Measurements from ENCODE around the gene MLST8. TPM values are rescaled to one million over a fixed set of nuclear protein-coding genes. Genes with fewer than 3 reads are reported as not detected.

MLST8 gene
- total RNA-seq, 3 donors from 2014 or later, result 73.6 to 88.0 (median 84.8) TPM

DNA sequence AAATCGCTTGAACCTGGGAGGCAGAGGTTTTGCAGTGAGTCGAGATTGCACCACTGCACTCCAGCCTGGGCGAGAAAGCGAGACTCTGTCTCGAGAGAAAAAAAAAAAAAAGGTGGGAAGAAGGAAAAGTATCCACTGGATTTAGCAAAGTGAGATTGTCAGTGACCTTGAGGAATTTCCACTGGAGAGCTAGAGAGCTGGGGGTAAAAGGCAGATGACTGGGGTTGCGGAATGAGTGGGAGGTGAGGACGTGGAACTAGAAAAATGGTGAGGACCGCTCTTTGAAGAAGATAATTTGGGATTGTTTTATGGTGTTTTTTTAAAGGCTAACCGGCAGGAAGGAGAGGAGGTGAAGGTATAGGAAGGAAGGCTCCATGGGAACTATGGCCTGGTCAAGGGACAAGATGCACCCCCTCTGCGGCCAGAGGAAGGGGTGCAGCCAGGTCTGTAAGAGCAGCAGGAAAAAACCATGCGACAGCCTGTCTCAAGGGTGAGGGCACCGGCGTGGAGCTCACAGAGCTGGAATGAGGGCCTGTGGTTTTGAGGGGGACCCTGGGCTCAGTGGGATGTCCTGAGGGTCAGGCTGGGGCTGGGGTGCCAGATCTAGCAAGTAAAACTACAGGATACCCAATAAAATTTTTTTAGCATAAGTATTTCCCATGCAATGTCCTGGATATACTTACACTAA is 694 bp upstream of the MLST8 start:
- DNase-seq (no peak), ATAC-seq (no peak)
- Mint-ChIP-seq H3K27me3 (ENCODE audit: low read depth) (no peaks in the 10 kb centered on the region), H3K4me1 (ENCODE audit: low read depth) (peaks cover 23% of the 10 kb centered on the region), H3K4me3 (peak overlapping the region; percentile 68), H3K36me3 (ENCODE audit: insufficient read depth) (peaks cover 7% of the 10 kb centered on the region), H3K9me3 (no peaks in the 10 kb centered on the region)

DNA sequence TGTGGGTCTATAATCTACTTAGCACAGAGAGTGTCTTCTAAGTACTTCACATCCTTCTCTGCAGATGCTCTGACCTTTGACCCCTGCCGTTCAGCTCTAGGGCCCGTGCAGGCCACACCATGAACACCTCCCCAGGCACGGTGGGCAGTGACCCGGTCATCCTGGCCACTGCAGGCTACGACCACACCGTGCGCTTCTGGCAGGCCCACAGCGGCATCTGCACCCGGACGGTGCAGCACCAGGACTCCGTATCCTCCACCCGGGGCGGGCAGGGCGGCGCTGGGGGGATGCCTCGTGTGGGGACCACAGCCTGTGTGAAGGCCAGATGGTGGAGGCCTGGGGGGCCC is 686 bp downstream of the MLST8 start:
- Mint-ChIP-seq H3K27me3 (ENCODE audit: low read depth) (no peaks in the 10 kb centered on the region), H3K4me3 (peak overlapping the region; percentile 84), H3K36me3 (ENCODE audit: insufficient read depth) (peaks cover 7% of the 10 kb centered on the region), H3K9me3 (no peaks in the 10 kb centered on the region), H3K4me1 (ENCODE audit: low read depth) (peaks cover 23% of the 10 kb centered on the region)
- ATAC-seq (peak in 1 of 2 donors; percentile 12), DNase-seq (no peak)

DNA sequence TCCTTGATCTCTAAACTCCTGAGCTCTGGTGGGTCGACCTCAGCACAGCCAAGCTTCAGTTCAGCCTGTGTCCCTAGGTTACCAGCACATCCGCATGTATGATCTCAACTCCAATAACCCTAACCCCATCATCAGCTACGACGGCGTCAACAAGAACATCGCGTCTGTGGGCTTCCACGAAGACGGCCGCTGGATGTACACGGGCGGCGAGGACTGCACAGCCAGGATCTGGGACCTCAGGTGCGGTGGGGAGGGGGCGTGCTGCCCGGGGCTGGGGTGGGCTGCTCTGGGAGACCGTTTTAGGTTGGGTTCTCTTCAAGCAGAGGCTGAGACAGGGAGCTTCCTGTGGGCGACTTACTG is 1.1 kb downstream of the MLST8 start:
- Mint-ChIP-seq H3K9me3 (no peaks in the 10 kb centered on the region), H3K4me3 (peak overlapping the region; percentile 84), H3K36me3 (ENCODE audit: insufficient read depth) (peaks cover 7% of the 10 kb centered on the region), H3K4me1 (ENCODE audit: low read depth) (peaks cover 23% of the 10 kb centered on the region), H3K27me3 (ENCODE audit: low read depth) (no peaks in the 10 kb centered on the region)
- ATAC-seq (no peak), DNase-seq (no peak)

- peaks cover 10% of the 10 kb centered on the region for H3K36me3 Mint-ChIP-seq (ENCODE audit: insufficient read depth)
- H3K4me1 Mint-ChIP-seq (ENCODE audit: low read depth), result peaks cover 23% of the 10 kb centered on the region
- DNase-seq (no peak), ATAC-seq (no peak)
- no peaks in the 10 kb centered on the region for H3K27me3 Mint-ChIP-seq (ENCODE audit: low read depth)
- H3K4me3 Mint-ChIP-seq, result peak overlapping the region; percentile 84
- no peaks in the 10 kb centered on the region for H3K9me3 Mint-ChIP-seq
These were observed 1.7 kb downstream of the MLST8 start for GRCh38 chr16:2206780-2207433.

GRCh38 chr16:2207872-2208271 is 2.6 kb downstream of the MLST8 start:
- Mint-ChIP-seq H3K4me3 (peak overlapping the region; percentile 84), H3K27me3 (ENCODE audit: low read depth) (no peaks in the 10 kb centered on the region), H3K36me3 (ENCODE audit: insufficient read depth) (peaks cover 13% of the 10 kb centered on the region), H3K9me3 (no peaks in the 10 kb centered on the region), H3K4me1 (ENCODE audit: low read depth) (peaks cover 29% of the 10 kb centered on the region)
- no peak for ATAC-seq
- DNase-seq, result no peak

- ATAC-seq (no peak), DNase-seq (no peak)
- Mint-ChIP-seq H3K36me3 (ENCODE audit: insufficient read depth) (peaks cover 13% of the 10 kb centered on the region), H3K4me3 (no peak overlapping the region), H3K4me1 (ENCODE audit: low read depth) (peaks cover 33% of the 10 kb centered on the region), H3K9me3 (no peaks in the 10 kb centered on the region), H3K27me3 (ENCODE audit: low read depth) (no peaks in the 10 kb centered on the region)
These were observed 3.1 kb downstream of the MLST8 start for GRCh38 chr16:2208308-2208707.

- Mint-ChIP-seq H3K36me3 (ENCODE audit: insufficient read depth) (peaks cover 13% of the 10 kb centered on the region), H3K9me3 (no peaks in the 10 kb centered on the region), H3K4me3 (no peak overlapping the region), H3K4me1 (ENCODE audit: low read depth) (peaks cover 33% of the 10 kb centered on the region), H3K27me3 (ENCODE audit: low read depth) (no peaks in the 10 kb centered on the region)
- ATAC-seq (no peak), DNase-seq (no peak)
These were observed 3.5 kb downstream of the MLST8 start for GRCh38 chr16:2208772-2209171.

- Mint-ChIP-seq H3K4me1 (ENCODE audit: low read depth) (peaks cover 30% of the 10 kb centered on the region), H3K4me3 (no peak overlapping the region), H3K27me3 (ENCODE audit: low read depth) (no peaks in the 10 kb centered on the region), H3K36me3 (ENCODE audit: insufficient read depth) (peaks cover 13% of the 10 kb centered on the region), H3K9me3 (no peaks in the 10 kb centered on the region)
- ATAC-seq (no peak), DNase-seq (no peak)
These were observed 4.2 kb downstream of the MLST8 start for GRCh38 chr16:2209258-2210008.

- Mint-ChIP-seq H3K36me3 (ENCODE audit: insufficient read depth) (peaks cover 13% of the 10 kb centered on the region), H3K9me3 (no peaks in the 10 kb centered on the region), H3K4me1 (ENCODE audit: low read depth) (peaks cover 27% of the 10 kb centered on the region), H3K4me3 (no peak overlapping the region), H3K27me3 (ENCODE audit: low read depth) (no peaks in the 10 kb centered on the region)
- ATAC-seq (no peak), DNase-seq (no peak)
These were observed 4.7 kb downstream of the MLST8 start for GRCh38 chr16:2210009-2210332.

- no peak within 1 kb of the TSS for H3K4me3 Mint-ChIP-seq
- DNase-seq (no peak), ATAC-seq (no peak)
- no peaks in the 10 kb centered on the region for H3K27me3 Mint-ChIP-seq (ENCODE audit: low read depth)
- H3K4me1 Mint-ChIP-seq (ENCODE audit: low read depth), result peaks cover 27% of the 10 kb centered on the region
- peaks cover 13% of the 10 kb centered on the region for H3K36me3 Mint-ChIP-seq (ENCODE audit: insufficient read depth)
- no peaks in the 10 kb centered on the region for H3K9me3 Mint-ChIP-seq
These were observed 5.4 kb downstream of the MLST8 start, which contains the start of gene BRICD5 for GRCh38 chr16:2210386-2211365. TSS of gene BRICD5 (minus strand) at chr16:2210863. CDS start at chr16:2210833, 30 bp downstream.

- no peak for ATAC-seq
These were observed 6.7 kb downstream of the MLST8 start for GRCh38 chr16:2211923-2212347.

DNA sequence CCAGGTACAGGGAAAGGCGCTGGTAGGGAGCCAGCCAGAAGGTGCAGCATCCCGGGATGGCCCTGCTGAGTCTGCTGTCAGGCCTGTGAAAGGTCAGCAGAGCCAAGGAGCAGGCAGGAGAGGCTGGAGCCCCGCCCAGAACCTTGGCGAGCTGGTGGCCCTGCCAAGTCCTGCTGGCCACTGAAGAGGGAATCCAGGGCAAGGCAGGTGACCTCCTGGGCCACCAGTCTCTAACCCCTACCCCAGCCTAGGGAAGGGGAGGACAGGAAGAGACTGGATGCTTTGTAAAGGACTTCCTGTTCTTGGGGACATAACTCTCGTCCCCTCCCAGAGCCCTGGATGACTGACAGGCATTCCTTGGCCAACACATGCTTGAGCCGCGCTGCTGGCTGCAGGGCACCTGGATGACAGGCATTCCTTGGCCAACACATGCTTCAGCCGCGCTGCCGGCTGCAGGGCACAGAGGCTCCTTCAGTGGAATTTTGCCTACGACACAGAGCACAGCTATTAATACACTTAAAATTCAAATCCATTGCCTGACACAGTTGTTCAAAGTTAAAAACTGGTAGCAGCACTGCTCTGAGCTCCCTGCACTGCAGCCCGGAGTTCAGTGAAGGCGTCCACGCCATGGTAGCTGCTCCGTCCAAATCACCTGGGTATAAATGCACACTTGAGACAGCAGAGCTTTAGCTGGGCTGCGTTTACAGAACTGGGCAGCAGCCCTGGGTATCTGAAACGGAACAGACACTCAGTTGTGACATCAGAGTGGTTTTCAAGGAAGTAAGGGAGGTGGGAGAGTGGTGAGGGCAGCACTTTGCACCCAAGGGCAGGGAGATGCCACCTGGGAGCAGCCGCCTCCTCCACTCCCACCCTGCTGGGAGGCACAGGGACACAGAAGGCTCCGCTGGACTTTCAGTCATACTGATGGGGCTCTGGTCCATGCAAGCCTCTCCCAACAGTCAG is 7.4 kb downstream of the MLST8 start:
- no peaks in the 10 kb centered on the region for H3K27me3 Mint-ChIP-seq (ENCODE audit: low read depth)
- H3K4me3 Mint-ChIP-seq, result peak overlapping the region; percentile 81
- no peak for ATAC-seq
- DNase-seq, result no peak
- no peaks in the 10 kb centered on the region for H3K9me3 Mint-ChIP-seq
- H3K36me3 Mint-ChIP-seq (ENCODE audit: insufficient read depth), result peaks cover 8% of the 10 kb centered on the region
- H3K4me1 Mint-ChIP-seq (ENCODE audit: low read depth), result peaks cover 17% of the 10 kb centered on the region

More at GRCh38 chr16:2211923-2212347, 6.7 kb downstream of the MLST8 start:
- H3K9me3 Mint-ChIP-seq, result no peaks in the 10 kb centered on the region
- H3K27me3 Mint-ChIP-seq (ENCODE audit: low read depth), result no peaks in the 10 kb centered on the region
- peaks cover 23% of the 10 kb centered on the region for H3K4me1 Mint-ChIP-seq (ENCODE audit: low read depth)
- H3K36me3 Mint-ChIP-seq (ENCODE audit: insufficient read depth), result peaks cover 11% of the 10 kb centered on the region
- H3K4me3 Mint-ChIP-seq, result peak overlapping the region; percentile 31
- no peak for DNase-seq
